K562 treated with DMSO at 1 percent for 12 hours (cell line): Measurements from ENCODE around the gene KCNK2. TPM values are rescaled to one million over a fixed set of nuclear protein-coding genes. Genes with fewer than 3 reads are reported as not detected.

Source experiments
- total RNA-seq: library from RNA; unstranded; fragments of 300-600 nt; gene quantifications from 2 replicates; pipeline ENCODE4 v1.2.3, GENCODE V29; 2022; ENCODE audit not compliant: insufficient read depth

KCNK2 gene, protein sequence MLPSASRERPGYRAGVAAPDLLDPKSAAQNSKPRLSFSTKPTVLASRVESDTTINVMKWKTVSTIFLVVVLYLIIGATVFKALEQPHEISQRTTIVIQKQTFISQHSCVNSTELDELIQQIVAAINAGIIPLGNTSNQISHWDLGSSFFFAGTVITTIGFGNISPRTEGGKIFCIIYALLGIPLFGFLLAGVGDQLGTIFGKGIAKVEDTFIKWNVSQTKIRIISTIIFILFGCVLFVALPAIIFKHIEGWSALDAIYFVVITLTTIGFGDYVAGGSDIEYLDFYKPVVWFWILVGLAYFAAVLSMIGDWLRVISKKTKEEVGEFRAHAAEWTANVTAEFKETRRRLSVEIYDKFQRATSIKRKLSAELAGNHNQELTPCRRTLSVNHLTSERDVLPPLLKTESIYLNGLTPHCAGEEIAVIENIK
- not detected in 2 replicates for total RNA-seq

DNA sequence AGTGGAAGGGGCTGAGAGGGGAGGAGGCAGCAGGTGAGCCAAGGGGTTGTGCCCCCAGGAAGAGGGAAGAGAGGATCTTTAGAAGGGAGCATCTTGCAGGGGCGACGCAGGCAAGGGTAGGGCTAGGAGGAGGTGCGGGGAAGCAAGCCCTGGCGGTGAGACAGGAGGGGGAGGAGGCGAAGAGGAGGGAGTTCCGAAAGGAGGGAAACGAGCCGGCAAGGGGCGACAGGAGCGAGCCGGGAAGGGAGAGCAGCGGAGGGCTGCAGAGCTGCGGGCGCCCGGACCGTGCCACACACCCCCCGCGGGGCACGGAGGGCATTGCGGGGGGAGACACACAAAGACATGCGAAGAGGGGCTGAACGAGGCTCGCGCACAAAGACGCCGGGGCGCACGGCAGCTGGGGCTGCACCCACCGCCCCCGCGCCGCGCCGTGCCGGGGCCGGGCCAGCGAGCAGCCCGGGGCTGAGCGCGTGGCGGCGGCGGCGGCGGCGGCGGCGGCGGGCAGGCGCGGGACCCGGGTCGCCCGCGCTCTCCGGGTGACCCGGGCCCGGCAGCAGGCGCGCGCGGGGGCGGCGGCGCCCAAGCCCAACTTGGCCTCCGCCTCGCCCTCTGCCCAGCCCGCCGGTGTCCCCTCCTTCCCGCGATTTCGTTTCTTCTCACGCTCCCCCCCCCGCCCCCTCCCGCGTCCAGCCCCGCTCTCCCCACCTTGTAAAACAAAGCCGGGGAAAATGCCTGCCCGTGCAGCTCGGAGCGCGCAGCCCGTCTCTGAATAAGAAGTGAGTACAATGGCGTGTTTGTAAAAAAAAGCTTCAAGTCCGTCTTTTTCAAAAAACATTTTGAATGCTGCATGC, at the start of gene KCNK2:
Gene KCNK2 (plus strand): TSS at position 206 of the 851 bp plus-strand sequence. CDS start 649 bp downstream, outside the sequence.

